Mammary epithelial cell (primary cell): ENCODE data around the gene MYO1D.

ENCODE experiments used
- CTCF ChIP-seq, 2 donors: IDR thresholded peaks in 1 of 2; conservative IDR thresholded peaks in 1 of 2; 2 replicates each; pipeline ENCODE4 v1.5.1; 2011 to 2012; ENCODE audit warnings: inconsistent platforms in 2 of 2, low read length in 2 of 2, mild to moderate bottlenecking in 2 of 2, control low read depth in 1 of 2, low read depth in 1 of 2; ENCODE audit not compliant: insufficient read depth in 1 of 2; ENCODE audit errors: extremely low read depth in 1 of 2
- EZH2 ChIP-seq: IDR thresholded peaks from 2 replicates; pipeline ENCODE4 v1.6.1; 2012; ENCODE audit warnings: low read length, inconsistent platforms, borderline replicate concordance

DNA sequence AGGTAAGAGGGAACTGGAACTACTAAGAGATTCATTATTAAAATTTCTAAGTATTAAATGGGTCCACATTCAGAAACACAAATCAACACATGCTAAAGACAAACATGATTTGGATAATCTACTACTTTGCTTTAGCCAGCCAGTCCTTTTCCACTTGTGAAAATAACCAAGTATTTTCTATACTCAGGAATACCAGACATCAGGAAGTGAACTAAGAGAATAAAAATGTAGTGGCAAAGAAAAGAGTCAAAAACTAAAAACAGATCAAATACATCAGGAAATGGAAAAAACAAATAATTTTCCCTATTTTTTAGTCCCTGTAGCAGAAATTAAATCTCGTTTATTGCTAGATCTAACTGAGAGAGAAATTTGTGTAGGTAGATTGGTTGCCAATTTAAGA, 78.0 kb downstream of the MYO1D start:
- TF ChIP-seq CTCF (conservative IDR thresholded peaks at IDR 0.05 in 1 of 2, IDR thresholded peaks at IDR 0.05 in 1 of 2; ENCODE audit: extremely low read depth in 1 of 2, insufficient read depth in 1 of 2, low read depth in 1 of 2, low read length in 2 of 2) = no peak
- no peak for TF ChIP-seq EZH2
